HepG2 (cell line): ENCODE measurements around the gene LSM14B. TPM values are rescaled to one million over a fixed set of nuclear protein-coding genes. Genes with fewer than 3 reads are reported as not detected.

Source experiments
- FOXA3 ChIP-seq: IDR thresholded peaks from 2 replicates; pipeline ENCODE4 v1.6.1; 2016; ENCODE audit warnings: missing genetic modification reagents, missing compliant biosample characterization
- FOXK2 ChIP-seq: fragments of 450-650 bp; IDR thresholded peaks from 2 replicates; pipeline ENCODE4 v1.6.1; 2016
- FOXM1 ChIP-seq: sonication (generic); formaldehyde crosslinking; IDR thresholded peaks from 2 replicates; pipeline ENCODE4 v1.5.0; 2020; ENCODE audit warnings: missing genetic modification reagents
- HIVEP1 ChIP-seq: sonication (generic); formaldehyde crosslinking; IDR thresholded peaks from 2 replicates; pipeline ENCODE4 v1.4.0; 2020; ENCODE audit warnings: mild to moderate bottlenecking, missing genetic modification reagents
- HNRNPLL ChIP-seq: fragments of 200-400 bp; formaldehyde crosslinking; IDR thresholded peaks from 2 replicates; pipeline ENCODE4 v1.6.1; 2017; ENCODE audit warnings: mild to moderate bottlenecking, low read depth, low read length; ENCODE audit not compliant: poor library complexity, severe bottlenecking
- MAF1 ChIP-seq: sonication (generic); formaldehyde crosslinking; IDR thresholded peaks from 2 replicates; pipeline ENCODE4 v1.5.0; 2020; ENCODE audit warnings: missing genetic modification reagents, borderline replicate concordance
- PCBP2 ChIP-seq: fragments of 200-400 bp; formaldehyde crosslinking; optimal IDR thresholded peaks from 2 replicates; pipeline ENCODE3; 2018; ENCODE audit warnings: low read length, low read depth; ENCODE audit not compliant: poor library complexity, severe bottlenecking
- POLR2AphosphoS5 ChIP-seq: IDR thresholded peaks from 2 replicates; pipeline ENCODE4 v1.6.1; 2012; ENCODE audit warnings: low read depth, low read length
- PTBP1 ChIP-seq: fragments of 200-400 bp; formaldehyde crosslinking; IDR thresholded peaks from 2 replicates; pipeline ENCODE4 v1.6.1; 2018; ENCODE audit warnings: low read length, low read depth; ENCODE audit not compliant: poor library complexity, severe bottlenecking
- THYN1 ChIP-seq: sonication (generic); formaldehyde crosslinking; IDR thresholded peaks from 2 replicates; pipeline ENCODE4 v1.8.1; 2023; ENCODE audit warnings: low read depth, mild to moderate bottlenecking, moderate library complexity, missing genetic modification reagents, borderline replicate concordance
- XBP1 ChIP-seq: sonication (generic); formaldehyde crosslinking; IDR thresholded peaks from 2 replicates; pipeline ENCODE4 v1.5.0; 2020; ENCODE audit warnings: missing genetic modification reagents
- ZFP91 ChIP-seq: sonication (generic); formaldehyde crosslinking; IDR thresholded peaks from 2 replicates; pipeline ENCODE4 v1.9.0; 2022; ENCODE audit warnings: missing genetic modification reagents, mild to moderate bottlenecking, borderline replicate concordance
- ZNF281 ChIP-seq: sonication (generic); formaldehyde crosslinking; IDR thresholded peaks from 2 replicates; pipeline ENCODE4 v1.4.0; 2020; ENCODE audit warnings: missing genetic modification reagents, borderline replicate concordance
- ZNF549 ChIP-seq: sonication (generic); formaldehyde crosslinking; IDR thresholded peaks from 2 replicates; pipeline ENCODE4 v1.5.0; 2020; ENCODE audit warnings: missing genetic modification reagents
- ZNF652 ChIP-seq: IDR thresholded peaks from 2 replicates; pipeline ENCODE4 v1.6.1; 2016; ENCODE audit warnings: low read depth, borderline replicate concordance
- ZNF674 ChIP-seq: sonication (generic); formaldehyde crosslinking; IDR thresholded peaks from 2 replicates; pipeline ENCODE4 v1.5.0; 2020; ENCODE audit warnings: low read depth, mild to moderate bottlenecking, missing genetic modification reagents
- ZNF737 ChIP-seq: sonication (generic); formaldehyde crosslinking; IDR thresholded peaks from 2 replicates; pipeline ENCODE4 v1.5.0; 2020; ENCODE audit warnings: missing genetic modification reagents, mild to moderate bottlenecking, borderline replicate concordance
- polyA plus RNA-seq, 8 experiments: library from polyadenylated mRNA; depleted of rRNA in 3 of 8; stranded (reverse) in 7 of 8; unstranded in 1 of 8; fragments of >200 nt; fragmentation: Illumina TruSeq in 4 of 8; extraction: Trizol in 4 of 8; gene quantifications; 2 replicates each; pipeline versions ENCODE4 v1.2.1 to v1.2.3, GENCODE V29; 2011 to 2016; ENCODE audit warnings: low read depth in 4 of 8, missing spikeins in 1 of 8, mixed read lengths in 1 of 8; ENCODE audit not compliant: insufficient read depth in 1 of 8
- total RNA-seq, 5 experiments: library from RNA; depleted of rRNA; stranded (reverse); fragments of >200 nt; fragmentation: Illumina TruSeq; extraction: Trizol; gene quantifications; 2 replicates each; pipeline ENCODE4 v1.2.3, GENCODE V29; 2016; ENCODE audit warnings: low read depth in 1 of 5

Gene LSM14B
- total and polyA plus RNA-seq, 2 of the 13 experiments (the other 11 are each of a cell fraction or from before 2014, with no cell fraction given) = 43.3 to 79.2 TPM

GRCh38 chr20:62141397-62142251 lies 19.3 kb downstream of the LSM14B start (continued):
- TF ChIP-seq PTBP1 = no peak
- TF ChIP-seq ZNF737 (CRISPR knock-in tag) = no peak
- TF ChIP-seq ZNF652 (CRISPR knock-in tag) = no peak
- no peak for TF ChIP-seq XBP1
- no peak for TF ChIP-seq HNRNPLL
- TF ChIP-seq ZNF674 (CRISPR knock-in tag) = no peak
- TF ChIP-seq FOXA3 (CRISPR knock-in tag) = no peak
- TF ChIP-seq THYN1 = no peak
- TF ChIP-seq FOXM1 = no peak
- no peak for TF ChIP-seq ZNF549 (CRISPR knock-in tag)
- no peak for TF ChIP-seq FOXK2
- no peak for TF ChIP-seq POLR2AphosphoS5
- TF ChIP-seq ZFP91 (CRISPR knock-in tag) = peak; percentile 13; the same call in 1 of the 2 replicates
- no peak; the same call in 1 of the 2 replicates for TF ChIP-seq HIVEP1
- TF ChIP-seq MAF1 (CRISPR knock-in tag) = no peak
- no peak for TF ChIP-seq ZNF281 (CRISPR knock-in tag)
- no peak for TF ChIP-seq PCBP2
